HepG2 (cell line): Measurements from ENCODE around the gene ANKRD52. TPM values are rescaled to one million over a fixed set of nuclear protein-coding genes. Genes with fewer than 3 reads are reported as not detected.
"Not testable (repeated sequence)": the region's sequence is repeated elsewhere in the genome, so short reads cannot be mapped to it uniquely, and the experiment has no call there.

Experiments
- ATAC-seq: fragments of 200-7000 bp; cut with Tn5 transposase; 3 replicates; pipeline ENCODE4 v1.9.1; 2020; ENCODE audit warnings: mild to moderate bottlenecking, moderate library complexity
- BruUV-seq: library from RNA; stranded (reverse); fragments of 400-500 nt; replicated peaks from 2 replicates; lab custom pipeline; 2021; lab: Mats Ljungman, UMichigan
- CTCF ChIA-PET: fragments of 300-600 bp; formaldehyde crosslinking; extraction: SDS; loops from one replicate; lab custom pipeline; 2021; ENCODE audit warnings: low total read pairs, inconsistent platforms, low intra/inter-chr PET ratio; lab: Yijun Ruan, JAX
- POLR2A ChIA-PET: fragments of 350-600 bp; sonication (Branson Sonifier 250); formaldehyde crosslinking; loops from one replicate; lab custom pipeline; 2020; ENCODE audit warnings: antibody characterized with exemption, inconsistent platforms; lab: Yijun Ruan, JAX
- DNase-seq: peaks from one replicate; pipeline ENCODE4 v3.0.0-alpha.2; 2015; ENCODE audit warnings: low spot score
- FAIRE-seq: peaks from 3 replicates; lab custom pipeline; 2011; peaks lifted over from hg19 to GRCh38; lab: Jason Lieb, UNC
- H2AFZ ChIP-seq: one replicate; pipeline ENCODE4 v1.6.1; 2011; ENCODE audit warnings: low read length, inconsistent platforms
- H3K27ac ChIP-seq: fragments of 300-600 bp; 3 replicates; pipeline ENCODE4 v1.8.0; 2011; ENCODE audit warnings: mixed run types, mild to moderate bottlenecking, mixed read lengths, low read length, inconsistent platforms; ENCODE audit not compliant: insufficient read depth; ENCODE audit errors: extremely low read length
- H3K27me3 ChIP-seq, 2 experiments: fragments of 200-600 bp in 1 of 2; 2 replicates in 1 of 2; 3 replicates in 1 of 2; pipeline versions ENCODE4 v1.6.0 to v1.8.0; 2011; ENCODE audit warnings: low read length in 2 of 2, mild to moderate bottlenecking in 2 of 2, moderate library complexity in 2 of 2, inconsistent platforms in 1 of 2; ENCODE audit not compliant: insufficient read depth in 2 of 2, control insufficient read depth in 1 of 2
- H3K36me3 ChIP-seq, 2 experiments: fragments of 200-600 bp in 1 of 2; replicated peaks in 1 of 2; 2 replicates in 1 of 2; 3 replicates in 1 of 2; pipeline versions ENCODE4 v1.5.1 to v1.8.0; 2011; ENCODE audit warnings: low read length in 2 of 2, inconsistent platforms in 1 of 2; ENCODE audit not compliant: insufficient read depth in 2 of 2, control insufficient read depth in 1 of 2
- H3K4me1 ChIP-seq: 2 replicates; pipeline ENCODE4 v1.5.1; 2012; ENCODE audit warnings: low read length, inconsistent platforms; ENCODE audit not compliant: insufficient read depth
- H3K4me2 ChIP-seq: 2 replicates; pipeline ENCODE4 v1.6.0; 2011; ENCODE audit warnings: low read depth, low read length, inconsistent platforms
- H3K4me3 ChIP-seq, 3 experiments: fragments of 200-600 bp in 1 of 3; sonication (generic), shearing (Covaris generic) in 1 of 3; replicated peaks in 1 of 3; 2 replicates each; pipeline ENCODE4 v1.5.1; 2011 to 2016; ENCODE audit warnings: low read length in 3 of 3, inconsistent platforms in 2 of 3, low read depth in 2 of 3, mild to moderate bottlenecking in 2 of 3, control low read depth in 1 of 3, mixed read lengths in 1 of 3; ENCODE audit not compliant: insufficient read depth in 1 of 3
- H3K79me2 ChIP-seq: one replicate; pipeline ENCODE4 v1.6.1; 2011; ENCODE audit warnings: low read length, inconsistent platforms; ENCODE audit not compliant: insufficient read depth
- H3K9ac ChIP-seq: 2 replicates; pipeline ENCODE4 v1.6.0; 2011; ENCODE audit warnings: mild to moderate bottlenecking, low read depth, low read length, inconsistent platforms; ENCODE audit not compliant: insufficient read depth
- H3K9me3 ChIP-seq: 2 replicates; pipeline ENCODE4 v1.5.1; 2012; ENCODE audit warnings: mild to moderate bottlenecking, low read length
- H4K20me1 ChIP-seq: 2 replicates; pipeline ENCODE4 v1.6.0; 2011; ENCODE audit warnings: inconsistent platforms, mild to moderate bottlenecking, low read length, moderate library complexity; ENCODE audit not compliant: insufficient read depth
- HNF4A ChIP-seq: sonication (generic); formaldehyde crosslinking; IDR thresholded peaks from 2 replicates; pipeline ENCODE4 v1.4.0; 2020; ENCODE audit warnings: missing genetic modification reagents
- PRMT3 ChIP-seq: sonication (generic); formaldehyde crosslinking; IDR thresholded peaks from 2 replicates; pipeline ENCODE4 v1.8.1; 2022; ENCODE audit warnings: low read depth, mild to moderate bottlenecking, moderate library complexity, missing genetic modification reagents, borderline replicate concordance
- RFXANK ChIP-seq: IDR thresholded peaks from 2 replicates; pipeline ENCODE4 v1.6.1; 2016
- SIX1 ChIP-seq: sonication (generic); formaldehyde crosslinking; IDR thresholded peaks from 2 replicates; pipeline ENCODE4 v1.4.0; 2020; ENCODE audit warnings: missing genetic modification reagents, borderline replicate concordance
- SMAD3 ChIP-seq: sonication (generic); formaldehyde crosslinking; IDR thresholded peaks from 2 replicates; pipeline ENCODE4 v1.4.0; 2020; ENCODE audit warnings: missing genetic modification reagents
- ZBTB2 ChIP-seq: sonication (generic); formaldehyde crosslinking; IDR thresholded peaks from 2 replicates; pipeline ENCODE4 v1.8.0; 2022; ENCODE audit warnings: low read depth, missing genetic modification reagents
- ZNF256 ChIP-seq: sonication (generic); formaldehyde crosslinking; conservative IDR thresholded peaks from 2 replicates; pipeline ENCODE4 v1.4.0; 2020; ENCODE audit warnings: missing genetic modification reagents
- ZNF660 ChIP-seq: sonication (generic); formaldehyde crosslinking; IDR thresholded peaks from 2 replicates; pipeline ENCODE4 v1.5.1; 2020; ENCODE audit warnings: mild to moderate bottlenecking, low read depth, missing genetic modification reagents, borderline replicate concordance
- WGBS: methylation state at CpG from one replicate; pipeline ENCODE4 v1.1.6; 2017; ENCODE audit warnings: low lambda C conversion rate; 5-methylcytosine and 5-hydroxymethylcytosine counted together
- in situ Hi-C: cut with HindIII; loops from 2 replicates; pipeline ENCODE4 v1.10.0; 2017; ENCODE audit warnings: low pct_unique_long_range_greater_than_20kb; ENCODE audit not compliant: extremely low pct_ligation_motif_present
- intact Hi-C: fragments of 100-400 bp; cut with micrococcal nuclease; formaldehyde crosslinking; loops from one replicate; pipeline ENCODE4 v1.10.0; 2022; ENCODE audit not compliant: unreplicated experiment
- polyA plus RNA-seq, 8 experiments: library from polyadenylated mRNA; depleted of rRNA in 3 of 8; stranded (reverse) in 7 of 8; unstranded in 1 of 8; fragments of >200 nt; fragmentation: Illumina TruSeq in 4 of 8; extraction: Trizol in 4 of 8; gene quantifications; 2 replicates each; pipeline versions ENCODE4 v1.2.1 to v1.2.3, GENCODE V29; 2011 to 2016; ENCODE audit warnings: low read depth in 4 of 8, missing spikeins in 1 of 8, mixed read lengths in 1 of 8; ENCODE audit not compliant: insufficient read depth in 1 of 8
- total RNA-seq, 5 experiments: library from RNA; depleted of rRNA; stranded (reverse); fragments of >200 nt; fragmentation: Illumina TruSeq; extraction: Trizol; gene quantifications; 2 replicates each; pipeline ENCODE4 v1.2.3, GENCODE V29; 2016; ENCODE audit warnings: low read depth in 1 of 5
- TF ChIP-seq, protein P1 (sequence below): sonication (generic); formaldehyde crosslinking; IDR thresholded peaks from 2 replicates; pipeline ENCODE4 v1.4.0; 2020; ENCODE audit warnings: missing genetic modification reagents

The ANKRD52 gene
- total and polyA plus RNA-seq, 2 of the 13 experiments (the other 11 are each of a cell fraction or from before 2014, with no cell fraction given), result 7.8 to 9.2 TPM

- TF ChIP-seq, protein P1, sequence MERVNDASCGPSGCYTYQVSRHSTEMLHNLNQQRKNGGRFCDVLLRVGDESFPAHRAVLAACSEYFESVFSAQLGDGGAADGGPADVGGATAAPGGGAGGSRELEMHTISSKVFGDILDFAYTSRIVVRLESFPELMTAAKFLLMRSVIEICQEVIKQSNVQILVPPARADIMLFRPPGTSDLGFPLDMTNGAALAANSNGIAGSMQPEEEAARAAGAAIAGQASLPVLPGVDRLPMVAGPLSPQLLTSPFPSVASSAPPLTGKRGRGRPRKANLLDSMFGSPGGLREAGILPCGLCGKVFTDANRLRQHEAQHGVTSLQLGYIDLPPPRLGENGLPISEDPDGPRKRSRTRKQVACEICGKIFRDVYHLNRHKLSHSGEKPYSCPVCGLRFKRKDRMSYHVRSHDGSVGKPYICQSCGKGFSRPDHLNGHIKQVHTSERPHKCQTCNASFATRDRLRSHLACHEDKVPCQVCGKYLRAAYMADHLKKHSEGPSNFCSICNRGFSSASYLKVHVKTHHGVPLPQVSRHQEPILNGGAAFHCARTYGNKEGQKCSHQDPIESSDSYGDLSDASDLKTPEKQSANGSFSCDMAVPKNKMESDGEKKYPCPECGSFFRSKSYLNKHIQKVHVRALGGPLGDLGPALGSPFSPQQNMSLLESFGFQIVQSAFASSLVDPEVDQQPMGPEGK, result peak; percentile 65; the same call in 1 of the 2 replicates
- TF ChIP-seq ZNF256, result no peak
- no peak for TF ChIP-seq RFXANK (CRISPR knock-in tag)
- no peak for TF ChIP-seq PRMT3 (CRISPR knock-in tag)
- 0 out of 2 replicates have a peak, but pooled peaks have one; percentile 30 for TF ChIP-seq SIX1 (CRISPR knock-in tag)
- no peak for TF ChIP-seq ZNF660 (CRISPR knock-in tag)
Observed at GRCh38 chr12:56266693-56267442, 8.7 kb upstream of the ANKRD52 start, which contains the start of gene COQ10A (continued).

- ChIA-PET POLR2A (interaction anchor here (0.6 to 3.6 kb wide), 21 partner anchors 9 to 222 kb away, joined by 3 to 47 read pairs (median 6); partner anchors contain the start of genes ANKRD52, CNPY2, CS and ESYT1), CTCF (interaction anchor here (0.9 to 1.4 kb wide), 2 partner anchors 8 to 35 kb away, joined by 3 to 6 read pairs; partner anchors contain the start of gene ANKRD52)
- peak overlapping the region; percentile 49 for H2AFZ ChIP-seq
- H3K4me1 ChIP-seq, result peaks cover 22% of the 10 kb centered on the region
- H3K79me2 ChIP-seq, H4K20me1 ChIP-seq, H3K27me3 ChIP-seq, DNase-seq, in situ Hi-C loops, ATAC-seq, FAIRE-seq: not testable (repeated sequence)
- intact Hi-C loops, result loop anchor here (2.0 kb wide), 2 partner anchors 21 to 73 kb away; no protein-coding TSS in a partner anchor
- peak overlapping the region; percentile 54 to 91 (median 83) for H3K4me3 ChIP-seq
- peak overlapping the region; percentile 69 for H3K9ac ChIP-seq
- TSS peak; percentile 33 for BruUV-seq
- peak overlapping the region; percentile 99 for H3K4me2 ChIP-seq
- peak overlapping the region; percentile 82 for H3K27ac ChIP-seq
- H3K36me3 ChIP-seq, result peaks cover 6 to 14% of the 10 kb centered on the region in 2 experiments; a peak in 3 of 5 replicates
- 30% methylated on average over 16 of the region's 16 CpGs for WGBS
- TF ChIP-seq SMAD3 (CRISPR knock-in tag) (0 out of 2 replicates have a peak, but pooled peaks have one; percentile 47), ZBTB2 (CRISPR knock-in tag) (0 out of 2 replicates have a peak, but pooled peaks have one; percentile 42), HNF4A (peak; percentile 40; the same call in 1 of the 2 replicates)
- TF ChIP-seq, all 625 proteins: peak for 3; not testable (repeated sequence) for 622
- H3K9me3 ChIP-seq, result not testable (repeated sequence)
Observed at GRCh38 chr12:56266068-56266692, 8.0 kb upstream of the ANKRD52 start.
